Measurements from ENCODE around the gene FHL3.

GRCh38 chr1:38027201-38028104 is 22.1 kb upstream of the FHL3 start:
- TF ChIP-seq EZH2 (IDR thresholded peaks at IDR 0.05; ENCODE audit: low read depth, unreplicated experiment) (no peak), EZH2phosphoT487 (IDR thresholded peaks at IDR 0.05; ENCODE audit: unreplicated experiment) (no peak), NANOG (IDR thresholded peaks at IDR 0.05; ENCODE audit: borderline replicate concordance) (no peak), REST (IDR thresholded peaks at IDR 0.05; ENCODE audit: unreplicated experiment) (no peak), ZNF331 (CRISPR knock-in tag; IDR thresholded peaks at IDR 0.05; ENCODE audit: low read depth) (no peak), POLR2AphosphoS5 (IDR thresholded peaks at IDR 0.05; ENCODE audit: low read depth) (no peak), CREB1 (CRISPR knock-in tag; IDR thresholded peaks at IDR 0.05; ENCODE audit: low read depth) (no peak), JUNB (IDR thresholded peaks at IDR 0.05; ENCODE audit: unreplicated experiment) (no peak)
- TF ChIP-seq, protein P1, sequence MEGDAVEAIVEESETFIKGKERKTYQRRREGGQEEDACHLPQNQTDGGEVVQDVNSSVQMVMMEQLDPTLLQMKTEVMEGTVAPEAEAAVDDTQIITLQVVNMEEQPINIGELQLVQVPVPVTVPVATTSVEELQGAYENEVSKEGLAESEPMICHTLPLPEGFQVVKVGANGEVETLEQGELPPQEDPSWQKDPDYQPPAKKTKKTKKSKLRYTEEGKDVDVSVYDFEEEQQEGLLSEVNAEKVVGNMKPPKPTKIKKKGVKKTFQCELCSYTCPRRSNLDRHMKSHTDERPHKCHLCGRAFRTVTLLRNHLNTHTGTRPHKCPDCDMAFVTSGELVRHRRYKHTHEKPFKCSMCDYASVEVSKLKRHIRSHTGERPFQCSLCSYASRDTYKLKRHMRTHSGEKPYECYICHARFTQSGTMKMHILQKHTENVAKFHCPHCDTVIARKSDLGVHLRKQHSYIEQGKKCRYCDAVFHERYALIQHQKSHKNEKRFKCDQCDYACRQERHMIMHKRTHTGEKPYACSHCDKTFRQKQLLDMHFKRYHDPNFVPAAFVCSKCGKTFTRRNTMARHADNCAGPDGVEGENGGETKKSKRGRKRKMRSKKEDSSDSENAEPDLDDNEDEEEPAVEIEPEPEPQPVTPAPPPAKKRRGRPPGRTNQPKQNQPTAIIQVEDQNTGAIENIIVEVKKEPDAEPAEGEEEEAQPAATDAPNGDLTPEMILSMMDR (conservative IDR thresholded peaks at IDR 0.05; ENCODE audit: low read depth in 2 of 2), result no peak
- TF ChIP-seq, protein P2, sequence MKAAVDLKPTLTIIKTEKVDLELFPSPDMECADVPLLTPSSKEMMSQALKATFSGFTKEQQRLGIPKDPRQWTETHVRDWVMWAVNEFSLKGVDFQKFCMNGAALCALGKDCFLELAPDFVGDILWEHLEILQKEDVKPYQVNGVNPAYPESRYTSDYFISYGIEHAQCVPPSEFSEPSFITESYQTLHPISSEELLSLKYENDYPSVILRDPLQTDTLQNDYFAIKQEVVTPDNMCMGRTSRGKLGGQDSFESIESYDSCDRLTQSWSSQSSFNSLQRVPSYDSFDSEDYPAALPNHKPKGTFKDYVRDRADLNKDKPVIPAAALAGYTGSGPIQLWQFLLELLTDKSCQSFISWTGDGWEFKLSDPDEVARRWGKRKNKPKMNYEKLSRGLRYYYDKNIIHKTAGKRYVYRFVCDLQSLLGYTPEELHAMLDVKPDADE (IDR thresholded peaks at IDR 0.05), result no peak

All from GM23338 (cell line).